K562 (cell line): ENCODE results near the gene NUTF2. TPM values are rescaled to one million over a fixed set of nuclear protein-coding genes. Genes with fewer than 3 reads are reported as not detected.

Source experiments
- CBX5 ChIP-seq: IDR thresholded peaks from 2 replicates; pipeline ENCODE4 v1.6.1; 2014; ENCODE audit warnings: low read depth, borderline replicate concordance
- EWSR1 ChIP-seq: fragments of 450-650 bp; IDR thresholded peaks from 2 replicates; pipeline ENCODE4 v1.6.1; 2018; ENCODE audit warnings: borderline replicate concordance, mild to moderate bottlenecking, low read depth, moderate library complexity; ENCODE audit not compliant: partially characterized antibody
- HDAC6 ChIP-seq: IDR thresholded peaks from 2 replicates; pipeline ENCODE4 v1.6.1; 2012; ENCODE audit warnings: low read depth, mild to moderate bottlenecking, control low read depth, inconsistent platforms, low read length, moderate library complexity
- SIN3B ChIP-seq: fragments of 450-650 bp; IDR thresholded peaks from 2 replicates; pipeline ENCODE4 v1.6.1; 2017; ENCODE audit warnings: low read depth, mild to moderate bottlenecking, moderate library complexity
- SMARCA4 ChIP-seq: fragments of 450-650 bp; IDR thresholded peaks from 2 replicates; pipeline ENCODE4 v1.6.1; 2016
- SRSF3 ChIP-seq: fragments of 200-400 bp; formaldehyde crosslinking; IDR thresholded peaks from 2 replicates; pipeline ENCODE4 v1.6.1; 2016; ENCODE audit warnings: mild to moderate bottlenecking, low read length, moderate library complexity; ENCODE audit not compliant: insufficient read depth
- TAF7 ChIP-seq: fragments of 450-650 bp; IDR thresholded peaks from 2 replicates; pipeline ENCODE4 v1.6.1; 2016; ENCODE audit warnings: missing genetic modification characterization, missing compliant biosample characterization
- ZNF232 ChIP-seq: sonication (generic); formaldehyde crosslinking; IDR thresholded peaks from 2 replicates; pipeline ENCODE4 v1.8.0; 2022; ENCODE audit warnings: mild to moderate bottlenecking, missing genetic modification reagents
- ZNF41 ChIP-seq: fragments of 250-450 bp; sonication (Bioruptor Pico); conservative IDR thresholded peaks from 2 replicates; pipeline ENCODE4 v1.4.0; 2020; ENCODE audit warnings: mild to moderate bottlenecking
- ZNF668 ChIP-seq: fragments of 250-450 bp; sonication (Bioruptor Pico); IDR thresholded peaks from 2 replicates; pipeline ENCODE4 v1.8.0; 2022; ENCODE audit warnings: mild to moderate bottlenecking, inconsistent platforms
- ZNF699 ChIP-seq: fragments of 250-450 bp; sonication (Bioruptor Pico); IDR thresholded peaks from 2 replicates; pipeline ENCODE4 v1.8.0; 2021; ENCODE audit warnings: mild to moderate bottlenecking, moderate library complexity; ENCODE audit not compliant: insufficient replicate concordance
- polyA plus RNA-seq, 8 experiments: library from polyadenylated mRNA; depleted of rRNA in 4 of 8; stranded (reverse) in 5 of 8; unstranded in 3 of 8; fragments of >200 nt; fragmentation: Nextera tagmentation in 2 of 8; fragmentation: Illumina TruSeq in 1 of 8; extraction: Ambion mirVana in 2 of 8; extraction: Trizol in 1 of 8; gene quantifications; 2 replicates each; pipeline versions ENCODE4 v1.2.1 to v1.2.3, GENCODE V29; 2011 to 2014; ENCODE audit warnings: inconsistent platforms in 1 of 8, missing spikeins in 1 of 8
- total RNA-seq, 7 experiments: library from RNA; depleted of rRNA in 6 of 7; stranded (reverse); fragments of >200 nt in 6 of 7; fragmentation: Illumina TruSeq in 2 of 7; extraction: Trizol in 2 of 7; gene quantifications; 2 replicates each; pipeline versions ENCODE4 v1.2.1 to v1.2.3, GENCODE V29; 2011 to 2021; ENCODE audit warnings: low replicate concordance in 1 of 7
- TF ChIP-seq, protein P1 (sequence below): sonication (generic); formaldehyde crosslinking; IDR thresholded peaks from 2 replicates; pipeline ENCODE4 v1.8.1; 2023; ENCODE audit warnings: missing genetic modification reagents, mild to moderate bottlenecking, borderline replicate concordance
- TF ChIP-seq, protein P2 (sequence below): sonication (generic); formaldehyde crosslinking; IDR thresholded peaks from 2 replicates; pipeline ENCODE4 v1.4.0; 2020; ENCODE audit warnings: mild to moderate bottlenecking, missing genetic modification reagents
- TF ChIP-seq, protein P3 (sequence below), 3 experiments: fragments of 200-800 bp in 1 of 3; sonication (Bioruptor generic) in 1 of 3; sonication (generic) in 1 of 3; formaldehyde crosslinking in 1 of 3; IDR thresholded peaks; 2 replicates each; pipeline versions ENCODE4 v1.6.1 to v1.8.0; 2016 to 2022; ENCODE audit warnings: mild to moderate bottlenecking in 2 of 3, missing compliant biosample characterization in 2 of 3, missing genetic modification characterization in 2 of 3, missing genetic modification reagents in 1 of 3
- TF ChIP-seq, protein P4 (sequence below): sonication (generic); formaldehyde crosslinking; IDR thresholded peaks from 2 replicates; pipeline ENCODE4 v1.8.0; 2022; ENCODE audit warnings: mild to moderate bottlenecking, low read depth, missing genetic modification reagents
- TF ChIP-seq, protein P5 (sequence below): conservative IDR thresholded peaks from 2 replicates; pipeline ENCODE4 v1.6.1; 2011; ENCODE audit warnings: low read depth, mild to moderate bottlenecking, low read length; ENCODE audit not compliant: control insufficient read depth

Gene NUTF2
- total and polyA plus RNA-seq, 9 of the 15 experiments (the other 6 are each of a cell fraction or from before 2014, with no cell fraction given): 106 to 248 (median 147) TPM

DNA sequence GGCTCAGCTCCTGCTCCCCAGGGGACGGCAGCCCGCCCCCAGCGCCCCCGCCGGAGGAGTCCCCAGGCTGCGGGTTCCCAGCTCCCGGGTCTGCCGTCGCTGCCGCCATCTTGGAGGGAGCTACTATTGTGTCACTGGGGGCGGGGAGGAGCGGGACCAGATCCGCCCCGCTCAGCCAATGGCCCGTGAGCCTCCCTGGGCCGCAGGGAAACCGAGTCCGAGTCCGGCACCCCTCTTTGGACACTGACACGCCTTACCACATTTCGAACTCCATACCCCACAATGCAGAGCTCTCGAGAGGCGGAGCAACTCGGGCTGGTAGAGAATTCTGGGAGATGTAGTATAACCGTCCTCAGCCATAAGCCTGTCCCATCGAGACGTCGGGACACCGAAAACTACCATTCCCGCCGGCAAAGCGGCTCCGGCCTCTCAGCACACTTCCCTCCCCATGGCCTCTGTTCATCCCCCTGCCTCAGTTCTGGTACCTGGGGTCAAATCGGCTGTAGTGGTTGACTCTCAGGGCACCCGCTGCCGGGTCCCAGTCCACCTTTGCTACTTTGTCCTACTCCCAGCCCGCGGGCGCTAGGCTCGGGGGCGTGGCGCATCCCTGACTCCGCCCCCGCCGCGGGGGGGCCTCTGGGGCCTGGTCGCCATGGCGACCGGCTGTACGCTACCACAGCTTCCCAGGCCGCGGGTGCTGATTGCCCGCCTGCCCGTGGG, 40.1 kb upstream of the NUTF2 start, which contains the start of the genes RANBP10 and TSNAXIP1 (continued):
- TF ChIP-seq, protein P1, sequence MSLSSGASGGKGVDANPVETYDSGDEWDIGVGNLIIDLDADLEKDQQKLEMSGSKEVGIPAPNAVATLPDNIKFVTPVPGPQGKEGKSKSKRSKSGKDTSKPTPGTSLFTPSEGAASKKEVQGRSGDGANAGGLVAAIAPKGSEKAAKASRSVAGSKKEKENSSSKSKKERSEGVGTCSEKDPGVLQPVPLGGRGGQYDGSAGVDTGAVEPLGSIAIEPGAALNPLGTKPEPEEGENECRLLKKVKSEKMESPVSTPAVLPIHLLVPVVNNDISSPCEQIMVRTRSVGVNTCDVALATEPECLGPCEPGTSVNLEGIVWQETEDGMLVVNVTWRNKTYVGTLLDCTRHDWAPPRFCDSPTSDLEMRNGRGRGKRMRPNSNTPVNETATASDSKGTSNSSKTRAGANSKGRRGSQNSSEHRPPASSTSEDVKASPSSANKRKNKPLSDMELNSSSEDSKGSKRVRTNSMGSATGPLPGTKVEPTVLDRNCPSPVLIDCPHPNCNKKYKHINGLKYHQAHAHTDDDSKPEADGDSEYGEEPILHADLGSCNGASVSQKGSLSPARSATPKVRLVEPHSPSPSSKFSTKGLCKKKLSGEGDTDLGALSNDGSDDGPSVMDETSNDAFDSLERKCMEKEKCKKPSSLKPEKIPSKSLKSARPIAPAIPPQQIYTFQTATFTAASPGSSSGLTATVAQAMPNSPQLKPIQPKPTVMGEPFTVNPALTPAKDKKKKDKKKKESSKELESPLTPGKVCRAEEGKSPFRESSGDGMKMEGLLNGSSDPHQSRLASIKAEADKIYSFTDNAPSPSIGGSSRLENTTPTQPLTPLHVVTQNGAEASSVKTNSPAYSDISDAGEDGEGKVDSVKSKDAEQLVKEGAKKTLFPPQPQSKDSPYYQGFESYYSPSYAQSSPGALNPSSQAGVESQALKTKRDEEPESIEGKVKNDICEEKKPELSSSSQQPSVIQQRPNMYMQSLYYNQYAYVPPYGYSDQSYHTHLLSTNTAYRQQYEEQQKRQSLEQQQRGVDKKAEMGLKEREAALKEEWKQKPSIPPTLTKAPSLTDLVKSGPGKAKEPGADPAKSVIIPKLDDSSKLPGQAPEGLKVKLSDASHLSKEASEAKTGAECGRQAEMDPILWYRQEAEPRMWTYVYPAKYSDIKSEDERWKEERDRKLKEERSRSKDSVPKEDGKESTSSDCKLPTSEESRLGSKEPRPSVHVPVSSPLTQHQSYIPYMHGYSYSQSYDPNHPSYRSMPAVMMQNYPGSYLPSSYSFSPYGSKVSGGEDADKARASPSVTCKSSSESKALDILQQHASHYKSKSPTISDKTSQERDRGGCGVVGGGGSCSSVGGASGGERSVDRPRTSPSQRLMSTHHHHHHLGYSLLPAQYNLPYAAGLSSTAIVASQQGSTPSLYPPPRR: no peak
- TF ChIP-seq, protein P2, sequence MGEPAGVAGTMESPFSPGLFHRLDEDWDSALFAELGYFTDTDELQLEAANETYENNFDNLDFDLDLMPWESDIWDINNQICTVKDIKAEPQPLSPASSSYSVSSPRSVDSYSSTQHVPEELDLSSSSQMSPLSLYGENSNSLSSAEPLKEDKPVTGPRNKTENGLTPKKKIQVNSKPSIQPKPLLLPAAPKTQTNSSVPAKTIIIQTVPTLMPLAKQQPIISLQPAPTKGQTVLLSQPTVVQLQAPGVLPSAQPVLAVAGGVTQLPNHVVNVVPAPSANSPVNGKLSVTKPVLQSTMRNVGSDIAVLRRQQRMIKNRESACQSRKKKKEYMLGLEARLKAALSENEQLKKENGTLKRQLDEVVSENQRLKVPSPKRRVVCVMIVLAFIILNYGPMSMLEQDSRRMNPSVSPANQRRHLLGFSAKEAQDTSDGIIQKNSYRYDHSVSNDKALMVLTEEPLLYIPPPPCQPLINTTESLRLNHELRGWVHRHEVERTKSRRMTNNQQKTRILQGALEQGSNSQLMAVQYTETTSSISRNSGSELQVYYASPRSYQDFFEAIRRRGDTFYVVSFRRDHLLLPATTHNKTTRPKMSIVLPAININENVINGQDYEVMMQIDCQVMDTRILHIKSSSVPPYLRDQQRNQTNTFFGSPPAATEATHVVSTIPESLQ (CRISPR knock-in tag): no peak
- TF ChIP-seq, protein P3, sequence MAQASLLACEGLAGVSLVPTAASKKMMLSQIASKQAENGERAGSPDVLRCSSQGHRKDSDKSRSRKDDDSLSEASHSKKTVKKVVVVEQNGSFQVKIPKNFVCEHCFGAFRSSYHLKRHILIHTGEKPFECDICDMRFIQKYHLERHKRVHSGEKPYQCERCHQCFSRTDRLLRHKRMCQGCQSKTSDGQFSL (CRISPR knock-in tag; IDR thresholded peaks at IDR 0.05): no peak
- TF ChIP-seq, protein P3 (tag; IDR thresholded peaks at IDR 0.05): no peak
- TF ChIP-seq EWSR1: no peak
- TF ChIP-seq ZNF232 (CRISPR knock-in tag): no peak
- no peak for TF ChIP-seq HDAC6
- TF ChIP-seq, protein P4, sequence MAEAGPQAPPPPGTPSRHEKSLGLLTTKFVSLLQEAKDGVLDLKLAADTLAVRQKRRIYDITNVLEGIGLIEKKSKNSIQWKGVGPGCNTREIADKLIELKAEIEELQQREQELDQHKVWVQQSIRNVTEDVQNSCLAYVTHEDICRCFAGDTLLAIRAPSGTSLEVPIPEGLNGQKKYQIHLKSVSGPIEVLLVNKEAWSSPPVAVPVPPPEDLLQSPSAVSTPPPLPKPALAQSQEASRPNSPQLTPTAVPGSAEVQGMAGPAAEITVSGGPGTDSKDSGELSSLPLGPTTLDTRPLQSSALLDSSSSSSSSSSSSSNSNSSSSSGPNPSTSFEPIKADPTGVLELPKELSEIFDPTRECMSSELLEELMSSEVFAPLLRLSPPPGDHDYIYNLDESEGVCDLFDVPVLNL (CRISPR knock-in tag): no peak
- peak; percentile 80 for TF ChIP-seq SIN3B
- peak; percentile 94 for TF ChIP-seq TAF7 (tag)
- TF ChIP-seq SRSF3: no peak
- TF ChIP-seq CBX5: no peak
- no peak for TF ChIP-seq ZNF41 (CRISPR knock-in tag)
- no peak for TF ChIP-seq ZNF668
- no peak for TF ChIP-seq SMARCA4
- TF ChIP-seq, protein P5, sequence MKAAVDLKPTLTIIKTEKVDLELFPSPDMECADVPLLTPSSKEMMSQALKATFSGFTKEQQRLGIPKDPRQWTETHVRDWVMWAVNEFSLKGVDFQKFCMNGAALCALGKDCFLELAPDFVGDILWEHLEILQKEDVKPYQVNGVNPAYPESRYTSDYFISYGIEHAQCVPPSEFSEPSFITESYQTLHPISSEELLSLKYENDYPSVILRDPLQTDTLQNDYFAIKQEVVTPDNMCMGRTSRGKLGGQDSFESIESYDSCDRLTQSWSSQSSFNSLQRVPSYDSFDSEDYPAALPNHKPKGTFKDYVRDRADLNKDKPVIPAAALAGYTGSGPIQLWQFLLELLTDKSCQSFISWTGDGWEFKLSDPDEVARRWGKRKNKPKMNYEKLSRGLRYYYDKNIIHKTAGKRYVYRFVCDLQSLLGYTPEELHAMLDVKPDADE: peak; percentile 100
- TF ChIP-seq ZNF699: no peak
